HG02798 (cell line): ENCODE results near the gene CRABP2.

Experiments used
- ATAC-seq: cut with Tn5 transposase; IDR thresholded peaks from one replicate; pipeline ENCODE4 v1.9.1; 2021; ENCODE audit warnings: mild to moderate bottlenecking; ENCODE audit not compliant: unreplicated experiment, poor library complexity

The CRABP2 gene

GRCh38 chr1:156711011-156711817, 5.8 kb upstream of the CRABP2 start:
- ATAC-seq: no peak

- ATAC-seq: no peak
Measured at GRCh38 chr1:156709757-156710489, 4.5 kb upstream of the CRABP2 start.

GRCh38 chr1:156709031-156709430, 3.6 kb upstream of the CRABP2 start:
- ATAC-seq: no peak

GRCh38 chr1:156708218-156708661, 2.9 kb upstream of the CRABP2 start:
- no peak for ATAC-seq

- ATAC-seq: no peak
Measured at GRCh38 chr1:156707417-156708217, 2.2 kb upstream of the CRABP2 start.

GRCh38 chr1:156706657-156707416, 1.5 kb upstream of the CRABP2 start:
- no peak for ATAC-seq

GRCh38 chr1:156705918-156706656, 704 bp upstream of the CRABP2 start:
- ATAC-seq: no peak

GRCh38 chr1:156704930-156705320, 458 bp downstream of the CRABP2 start:
- ATAC-seq: no peak

- no peak for ATAC-seq
Measured at GRCh38 chr1:156704166-156704711, 1.1 kb downstream of the CRABP2 start.

GRCh38 chr1:156703741-156704140, 1.6 kb downstream of the CRABP2 start:
- ATAC-seq: no peak

GRCh38 chr1:156703336-156703735, 2.0 kb downstream of the CRABP2 start:
- no peak for ATAC-seq

- ATAC-seq: no peak
Measured at GRCh38 chr1:156700736-156701531, 4.4 kb downstream of the CRABP2 start.

- no peak for ATAC-seq
Measured at GRCh38 chr1:156698995-156699394, 6.4 kb downstream of the CRABP2 start.

GRCh38 chr1:156697481-156697880, 7.9 kb downstream of the CRABP2 start:
- no peak for ATAC-seq

GRCh38 chr1:156696755-156697154, 8.6 kb downstream of the CRABP2 start:
- no peak for ATAC-seq

- ATAC-seq: no peak
Measured at GRCh38 chr1:156694690-156694962, 10.8 kb downstream of the CRABP2 start.

- ATAC-seq: no peak
Measured at GRCh38 chr1:156693848-156694689, 11.3 kb downstream of the CRABP2 start.
